CD14-positive monocyte (primary cell): ENCODE data around the gene CCNI. TPM values are rescaled to one million over a fixed set of nuclear protein-coding genes. Genes with fewer than 3 reads are reported as not detected.

Source experiments
- DNase-seq, 3 donors: peaks; one replicate each; pipeline ENCODE4 v3.0.0-alpha.2; 2011 to 2022
- H2AFZ ChIP-seq: 2 replicates; pipeline ENCODE4 v1.6.0; 2012; ENCODE audit warnings: mild to moderate bottlenecking, low read depth, low read length, inconsistent platforms; ENCODE audit not compliant: insufficient read depth, poor library complexity, severe bottlenecking
- H3K27ac ChIP-seq, 2 donors: 1 replicate in 1 of 2; 2 replicates in 1 of 2; pipeline ENCODE4 v1.5.1; 2012 to 2013; ENCODE audit warnings: low read length in 2 of 2, control low read depth in 1 of 2, inconsistent platforms in 1 of 2, low read depth in 1 of 2, mild to moderate bottlenecking in 1 of 2
- H3K27me3 ChIP-seq, 2 donors: one replicate each; pipeline versions ENCODE4 v1.6.0 to v1.6.1; 2011 to 2013; ENCODE audit warnings: low read length in 2 of 2; ENCODE audit not compliant: control insufficient read depth in 2 of 2, insufficient read depth in 2 of 2
- H3K36me3 ChIP-seq, 2 donors: replicated peaks in 1 of 2; 1 replicate in 1 of 2; 2 replicates in 1 of 2; pipeline versions ENCODE4 v1.5.1 to v1.6.1; 2012 to 2013; ENCODE audit warnings: low read length in 2 of 2, control low read depth in 1 of 2, inconsistent platforms in 1 of 2, mild to moderate bottlenecking in 1 of 2; ENCODE audit not compliant: insufficient read depth in 2 of 2, control insufficient read depth in 1 of 2
- H3K4me1 ChIP-seq, 2 donors: 1 replicate in 1 of 2; 2 replicates in 1 of 2; pipeline versions ENCODE4 v1.5.1 to v1.6.1; 2012 to 2013; ENCODE audit warnings: low read length in 2 of 2, control low read depth in 1 of 2, inconsistent platforms in 1 of 2, mild to moderate bottlenecking in 1 of 2, moderate library complexity in 1 of 2; ENCODE audit not compliant: insufficient read depth in 2 of 2, control insufficient read depth in 1 of 2
- H3K4me2 ChIP-seq: replicated peaks from 2 replicates; pipeline ENCODE3; 2012; ENCODE audit warnings: low read length, moderate library complexity, mild to moderate bottlenecking; ENCODE audit not compliant: poor library complexity, severe bottlenecking; ENCODE audit errors: extremely low read depth
- H3K4me3 ChIP-seq, 3 experiments: fragments of 200-600 bp in 1 of 3; sonication (generic) in 1 of 3; replicated peaks in 1 of 3; 1 replicate in 2 of 3; 2 replicates in 1 of 3; pipeline ENCODE4 v1.5.1; 2011 to 2013; ENCODE audit warnings: low read length in 3 of 3, mild to moderate bottlenecking in 3 of 3, control low read depth in 2 of 3, low read depth in 2 of 3, inconsistent platforms in 1 of 3, moderate library complexity in 1 of 3
- H3K79me2 ChIP-seq: 2 replicates; pipeline ENCODE4 v1.6.0; 2012; ENCODE audit warnings: mild to moderate bottlenecking, control low read depth, inconsistent platforms, low read length, moderate library complexity; ENCODE audit not compliant: insufficient read depth
- H3K9ac ChIP-seq: 2 replicates; pipeline ENCODE4 v1.6.0; 2017; ENCODE audit warnings: low read length, mild to moderate bottlenecking; ENCODE audit not compliant: insufficient read depth, poor library complexity, severe bottlenecking
- H3K9me3 ChIP-seq, 2 donors: replicated peaks in 1 of 2; 1 replicate in 1 of 2; 2 replicates in 1 of 2; pipeline versions ENCODE4 v1.5.1 to v1.6.1; 2012 to 2013; ENCODE audit warnings: low read length in 2 of 2, control low read depth in 1 of 2; ENCODE audit not compliant: control insufficient read depth in 1 of 2, insufficient read depth in 1 of 2
- H4K20me1 ChIP-seq: 2 replicates; pipeline ENCODE4 v1.6.0; 2012; ENCODE audit warnings: mild to moderate bottlenecking, low read length, control low read depth, moderate library complexity; ENCODE audit not compliant: insufficient read depth
- H3K27ac Mint-ChIP-seq, 7 donors: one replicate each; pipeline ENCODE4 v1.8.0; 2020; ENCODE audit warnings: mild to moderate bottlenecking in 7 of 7, mixed read lengths in 7 of 7, moderate library complexity in 6 of 7, inconsistent platforms in 2 of 7
- H3K27me3 Mint-ChIP-seq, 3 donors: one replicate each; pipeline ENCODE4 v1.8.0; 2021 to 2022; ENCODE audit warnings: low read depth in 3 of 3, mild to moderate bottlenecking in 3 of 3, mixed read lengths in 3 of 3, moderate library complexity in 3 of 3, inconsistent platforms in 1 of 3
- H3K36me3 Mint-ChIP-seq, 2 donors: one replicate each; pipeline ENCODE4 v1.8.0; 2020; ENCODE audit warnings: mixed read lengths in 2 of 2, inconsistent platforms in 1 of 2, mild to moderate bottlenecking in 1 of 2
- H3K4me1 Mint-ChIP-seq: one replicate; pipeline ENCODE4 v1.8.0; 2020; ENCODE audit warnings: mild to moderate bottlenecking, mixed read lengths
- H3K4me3 Mint-ChIP-seq, 2 donors: one replicate each; pipeline ENCODE4 v1.8.0; 2020; ENCODE audit warnings: mild to moderate bottlenecking in 2 of 2, mixed read lengths in 2 of 2, moderate library complexity in 1 of 2
- H3K9me3 Mint-ChIP-seq, 7 donors: one replicate each; pipeline ENCODE4 v1.8.0; 2020 to 2022; ENCODE audit warnings: mixed read lengths in 7 of 7, mild to moderate bottlenecking in 6 of 7, moderate library complexity in 6 of 7, inconsistent platforms in 2 of 7
- WGBS: methylation state at CpG from one replicate; pipeline ENCODE4 v1.1.5; 2013; ENCODE audit warnings: missing lambda C conversion rate; ENCODE audit not compliant: insufficient coverage; 5-methylcytosine and 5-hydroxymethylcytosine counted together
- intact Hi-C, 2 donors: fragments of 100-400 bp; cut with micrococcal nuclease; formaldehyde crosslinking; loops; one replicate each; pipeline versions ENCODE4 v1.15.0 to v1.15.1; 2023
- polyA plus RNA-seq, 3 donors: library from polyadenylated mRNA; depleted of rRNA in 1 of 3; unstranded in 2 of 3; stranded (reverse) in 1 of 3; fragments of 300-500 nt in 2 of 3; fragments of >200 nt in 1 of 3; fragmentation: Illumina TruSeq in 2 of 3; gene quantifications; 1 replicate in 2 of 3; 2 replicates in 1 of 3; pipeline ENCODE4 v1.2.3, GENCODE V29; 2012 to 2021
- TF ChIP-seq, protein P1 (sequence below): fragments of 200-600 bp; IDR thresholded peaks from one replicate; pipeline ENCODE4 v1.8.0; 2022; ENCODE audit warnings: antibody characterized with exemption, mild to moderate bottlenecking

CCNI gene
- polyA plus RNA-seq, 3 donors: 106 to 264 (median 171) TPM

DNA sequence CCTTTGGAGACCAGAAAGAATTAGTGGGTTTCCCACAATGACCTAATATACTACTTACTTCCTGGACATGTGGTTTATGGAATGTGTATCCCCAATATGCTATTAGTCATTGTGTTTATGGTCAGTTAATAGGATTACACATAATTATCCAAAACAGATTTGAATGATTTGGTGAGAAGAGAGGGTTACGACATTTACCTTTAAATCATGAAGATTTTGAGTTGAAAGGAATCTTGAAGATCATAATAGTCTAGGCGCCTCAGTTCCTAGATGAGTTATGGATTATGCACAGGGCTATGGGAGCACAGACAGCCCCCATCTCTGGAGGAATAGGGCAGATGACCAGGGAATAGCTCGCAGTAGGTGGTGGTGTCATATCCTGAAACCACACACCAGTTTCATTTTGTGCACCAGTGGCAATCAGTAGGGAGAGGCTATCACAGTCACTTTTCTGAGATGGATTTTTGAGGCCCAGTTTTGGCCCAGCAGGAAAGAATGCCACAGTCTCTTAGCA is 64.9 kb downstream of the CCNI start:
- Mint-ChIP-seq H3K27me3 (no peaks in the 10 kb centered on the region), H3K4me3 (no peak overlapping the region), H3K4me1 (peaks cover 37% of the 10 kb centered on the region), H3K27ac (peak overlapping the region in 1 of 7 donors; percentile 62), H3K9me3 (no peaks in the 10 kb centered on the region), H3K36me3 (peaks cover 3 to 18% of the 10 kb centered on the region in 2 donors)
- H3K27me3 ChIP-seq: no peaks in the 10 kb centered on the region
- 100% methylated on average over 1 of the region's 3 CpGs for WGBS
- H4K20me1 ChIP-seq: no peaks in the 10 kb centered on the region
- H3K4me2 ChIP-seq: no peak overlapping the region
- no peak overlapping the region for H3K4me3 ChIP-seq
- H3K9ac ChIP-seq: no peak overlapping the region
- DNase-seq: no peak
- no peak overlapping the region for H2AFZ ChIP-seq
- intact Hi-C loops: no loop called here
- no peak overlapping the region for H3K27ac ChIP-seq
- H3K9me3 ChIP-seq: no peaks in the 10 kb centered on the region
- H3K79me2 ChIP-seq: no peaks in the 10 kb centered on the region
- H3K36me3 ChIP-seq: peaks cover 0 to 1% of the 10 kb centered on the region in 2 donors
- peaks cover 21 to 30% of the 10 kb centered on the region in 2 donors for H3K4me1 ChIP-seq
- TF ChIP-seq, protein P1, sequence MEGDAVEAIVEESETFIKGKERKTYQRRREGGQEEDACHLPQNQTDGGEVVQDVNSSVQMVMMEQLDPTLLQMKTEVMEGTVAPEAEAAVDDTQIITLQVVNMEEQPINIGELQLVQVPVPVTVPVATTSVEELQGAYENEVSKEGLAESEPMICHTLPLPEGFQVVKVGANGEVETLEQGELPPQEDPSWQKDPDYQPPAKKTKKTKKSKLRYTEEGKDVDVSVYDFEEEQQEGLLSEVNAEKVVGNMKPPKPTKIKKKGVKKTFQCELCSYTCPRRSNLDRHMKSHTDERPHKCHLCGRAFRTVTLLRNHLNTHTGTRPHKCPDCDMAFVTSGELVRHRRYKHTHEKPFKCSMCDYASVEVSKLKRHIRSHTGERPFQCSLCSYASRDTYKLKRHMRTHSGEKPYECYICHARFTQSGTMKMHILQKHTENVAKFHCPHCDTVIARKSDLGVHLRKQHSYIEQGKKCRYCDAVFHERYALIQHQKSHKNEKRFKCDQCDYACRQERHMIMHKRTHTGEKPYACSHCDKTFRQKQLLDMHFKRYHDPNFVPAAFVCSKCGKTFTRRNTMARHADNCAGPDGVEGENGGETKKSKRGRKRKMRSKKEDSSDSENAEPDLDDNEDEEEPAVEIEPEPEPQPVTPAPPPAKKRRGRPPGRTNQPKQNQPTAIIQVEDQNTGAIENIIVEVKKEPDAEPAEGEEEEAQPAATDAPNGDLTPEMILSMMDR: no peak

DNA sequence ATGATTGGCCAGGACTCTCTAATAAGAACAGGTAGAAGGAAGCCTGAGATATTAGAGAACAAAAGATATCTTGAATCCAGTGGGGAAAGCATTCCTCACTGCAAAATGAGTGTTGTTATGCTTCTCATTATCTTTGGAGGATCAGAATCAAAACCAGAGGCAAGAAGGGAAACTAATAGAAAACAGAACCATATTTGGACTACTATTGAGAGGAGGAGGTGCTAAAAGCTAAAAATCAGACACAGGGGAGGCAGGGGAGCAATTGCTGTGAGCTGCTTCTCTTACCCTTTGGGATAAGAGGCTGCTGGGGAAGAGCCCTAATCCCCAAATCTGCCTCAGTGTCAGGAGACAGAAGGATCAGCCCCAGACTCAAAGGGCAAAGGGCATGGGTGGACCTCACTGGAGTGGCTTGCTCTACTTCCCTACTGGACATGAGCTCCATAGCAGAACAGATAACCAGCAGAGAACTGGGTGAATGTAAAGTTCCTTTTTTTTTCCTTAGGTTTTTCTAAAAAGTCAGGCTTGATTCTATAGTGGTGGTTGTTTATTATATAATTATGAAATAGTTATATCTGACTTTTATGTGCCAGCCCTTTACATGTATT is 66.2 kb downstream of the CCNI start:
- H3K4me2 ChIP-seq: no peak overlapping the region
- peaks cover 21 to 26% of the 10 kb centered on the region in 2 donors for H3K4me1 ChIP-seq
- no peaks in the 10 kb centered on the region for H3K27me3 ChIP-seq
- no peak overlapping the region for H2AFZ ChIP-seq
- intact Hi-C loops: no loop called here
- Mint-ChIP-seq H3K27ac (peak overlapping the region in 3 of 7 donors; percentile 26 to 69 (median 28)), H3K27me3 (no peaks in the 10 kb centered on the region), H3K4me3 (no peak overlapping the region), H3K36me3 (peaks cover 8 to 12% of the 10 kb centered on the region in 2 donors), H3K4me1 (peaks cover 27% of the 10 kb centered on the region), H3K9me3 (no peaks in the 10 kb centered on the region)
- no peaks in the 10 kb centered on the region for H3K9me3 ChIP-seq
- peak in 1 of 3 donors; percentile 10 for DNase-seq
- no peaks in the 10 kb centered on the region for H4K20me1 ChIP-seq
- H3K27ac ChIP-seq: no peak overlapping the region
- H3K9ac ChIP-seq: no peak overlapping the region
- no peaks in the 10 kb centered on the region for H3K79me2 ChIP-seq
- TF ChIP-seq, protein P1: no peak
- H3K36me3 ChIP-seq: no peaks in the 10 kb centered on the region
- no peak overlapping the region for H3K4me3 ChIP-seq
